ENCODE data around the gene HSBP1L1.

HSBP1L1 gene

GRCh38 chr18:79935499-79935898 is 28.9 kb upstream of the HSBP1L1 start:
- CTCF ChIA-PET = interaction anchor here (0.9 kb wide), 1 partner anchor 11 kb away, joined by 3 read pairs; no protein-coding TSS in a partner anchor
- POLR2A ChIA-PET = no interaction called here
- no peak for DNase-seq (ENCODE audit: extremely low spot score)
- no peak for TF ChIP-seq CTCF (IDR thresholded peaks at IDR 0.05; ENCODE audit: control extremely low read depth, extremely low read depth, low read depth, missing control alignments)

- no peak for DNase-seq (ENCODE audit: extremely low spot score)
- ChIA-PET CTCF (interaction anchor here (0.9 kb wide), 1 partner anchor 10 kb away, joined by 3 read pairs; no protein-coding TSS in a partner anchor), POLR2A (no interaction called here)
- no peak for TF ChIP-seq CTCF (IDR thresholded peaks at IDR 0.05; ENCODE audit: control extremely low read depth, extremely low read depth, low read depth, missing control alignments)
Observed at GRCh38 chr18:79935925-79936324, 28.5 kb upstream of the HSBP1L1 start.

GRCh38 chr18:79936641-79937040 is 27.8 kb upstream of the HSBP1L1 start:
- CTCF ChIA-PET = no interaction called here
- POLR2A ChIA-PET = no interaction called here
- TF ChIP-seq CTCF (IDR thresholded peaks at IDR 0.05; ENCODE audit: control extremely low read depth, extremely low read depth, low read depth, missing control alignments) = no peak
- no peak for DNase-seq (ENCODE audit: extremely low spot score)

- ChIA-PET POLR2A (no interaction called here), CTCF (interaction anchor here (1.3 kb wide), 1 partner anchor 8 kb away, joined by 3 read pairs; no protein-coding TSS in a partner anchor)
- DNase-seq (ENCODE audit: extremely low spot score) = no peak
- no peak for TF ChIP-seq CTCF (IDR thresholded peaks at IDR 0.05; ENCODE audit: control extremely low read depth, extremely low read depth, low read depth, missing control alignments)
Observed at GRCh38 chr18:79937103-79937860, 27.2 kb upstream of the HSBP1L1 start.

- DNase-seq (ENCODE audit: extremely low spot score) = no peak
- ChIA-PET CTCF (interaction anchor here (1.3 kb wide), 1 partner anchor 9 kb away, joined by 3 read pairs; no protein-coding TSS in a partner anchor), POLR2A (no interaction called here)
- no peak for TF ChIP-seq CTCF (IDR thresholded peaks at IDR 0.05; ENCODE audit: control extremely low read depth, extremely low read depth, low read depth, missing control alignments)
Observed at GRCh38 chr18:79938196-79938595, 26.2 kb upstream of the HSBP1L1 start.

GRCh38 chr18:79939096-79939495 is 25.3 kb upstream of the HSBP1L1 start:
- POLR2A ChIA-PET = no interaction called here

More at GRCh38 chr18:79939096-79939495, 25.3 kb upstream of the HSBP1L1 start:
- no peak for TF ChIP-seq CTCF (IDR thresholded peaks at IDR 0.05; ENCODE audit: control extremely low read depth, extremely low read depth, low read depth, missing control alignments)
- CTCF ChIA-PET = interaction anchor here (1.2 kb wide), 1 partner anchor 46 kb away, joined by 4 read pairs; no protein-coding TSS in a partner anchor
- DNase-seq (ENCODE audit: extremely low spot score) = no peak

All from GM10248 (cell line).